HG03558 (cell line): ENCODE measurements around the gene SORBS2.
"Not testable (repeated sequence)": the region's sequence is repeated elsewhere in the genome, so short reads cannot be mapped to it uniquely, and the experiment has no call there.

Experiments used
- ATAC-seq: cut with Tn5 transposase; IDR thresholded peaks from one replicate; pipeline ENCODE4 v1.9.1; 2021; ENCODE audit warnings: moderate number of reproducible peaks; ENCODE audit not compliant: unreplicated experiment; ENCODE audit errors: extremely low read depth

Gene SORBS2

DNA sequence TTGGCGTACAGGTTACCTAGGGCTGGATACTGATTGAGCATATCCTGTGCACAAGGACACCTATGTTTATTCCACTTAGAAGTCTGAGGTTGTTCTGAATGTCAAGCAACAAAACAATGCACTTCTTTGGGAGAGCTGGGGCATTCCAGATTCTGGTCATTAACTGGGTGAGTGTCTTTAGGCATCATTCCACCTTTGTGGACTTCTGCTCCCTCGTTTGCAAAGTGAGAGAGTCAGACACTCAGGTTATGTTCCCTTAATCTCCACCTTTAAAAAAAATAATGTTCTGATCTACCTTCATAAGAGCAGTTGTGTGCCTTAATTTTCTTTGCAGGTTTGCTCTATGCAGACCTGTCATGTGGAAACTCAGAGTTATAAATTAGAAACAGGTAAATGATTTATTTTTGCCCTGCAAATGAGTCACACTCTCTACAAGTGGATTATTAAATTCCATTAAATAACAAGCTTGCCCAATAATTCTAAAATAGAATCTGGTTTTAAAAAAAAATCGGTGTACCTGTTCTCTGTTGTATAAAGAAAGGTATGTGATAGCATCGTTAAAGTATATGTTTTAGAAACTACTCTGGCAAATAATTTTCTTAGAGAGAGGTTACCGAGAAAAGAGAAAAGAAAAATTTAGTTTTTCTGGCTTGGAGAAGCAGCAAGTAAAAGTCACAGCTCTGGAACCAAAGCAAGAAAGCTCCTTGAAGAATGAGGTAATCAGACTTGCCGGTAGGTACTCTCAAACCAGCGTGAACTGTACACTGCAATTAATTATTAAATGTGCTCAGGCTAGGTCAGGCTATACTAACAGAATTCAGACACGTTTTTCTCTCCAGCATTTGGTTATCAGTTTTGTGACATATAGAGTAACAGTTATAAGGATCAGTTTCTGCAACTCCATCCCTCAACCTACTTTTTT, 93.2 kb downstream of the SORBS2 start:
- ATAC-seq: no peak

DNA sequence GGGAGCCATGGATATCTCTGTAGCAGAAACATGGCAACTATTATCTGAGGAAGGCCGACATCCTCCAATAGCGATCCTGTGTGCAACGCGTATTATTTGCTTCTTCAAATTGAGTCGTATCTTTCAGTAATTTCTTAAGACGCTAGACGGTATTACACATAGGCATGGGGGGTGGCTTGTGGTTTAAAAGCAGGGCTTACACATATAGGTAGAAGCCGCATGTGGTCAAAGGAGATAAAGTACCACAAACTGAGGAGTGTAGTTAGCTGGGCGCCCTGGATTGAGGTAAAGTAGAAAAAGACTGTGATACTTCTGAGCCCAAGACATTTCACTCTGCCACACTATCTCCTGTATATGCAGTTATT, 94.6 kb downstream of the SORBS2 start:
- ATAC-seq: no peak

DNA sequence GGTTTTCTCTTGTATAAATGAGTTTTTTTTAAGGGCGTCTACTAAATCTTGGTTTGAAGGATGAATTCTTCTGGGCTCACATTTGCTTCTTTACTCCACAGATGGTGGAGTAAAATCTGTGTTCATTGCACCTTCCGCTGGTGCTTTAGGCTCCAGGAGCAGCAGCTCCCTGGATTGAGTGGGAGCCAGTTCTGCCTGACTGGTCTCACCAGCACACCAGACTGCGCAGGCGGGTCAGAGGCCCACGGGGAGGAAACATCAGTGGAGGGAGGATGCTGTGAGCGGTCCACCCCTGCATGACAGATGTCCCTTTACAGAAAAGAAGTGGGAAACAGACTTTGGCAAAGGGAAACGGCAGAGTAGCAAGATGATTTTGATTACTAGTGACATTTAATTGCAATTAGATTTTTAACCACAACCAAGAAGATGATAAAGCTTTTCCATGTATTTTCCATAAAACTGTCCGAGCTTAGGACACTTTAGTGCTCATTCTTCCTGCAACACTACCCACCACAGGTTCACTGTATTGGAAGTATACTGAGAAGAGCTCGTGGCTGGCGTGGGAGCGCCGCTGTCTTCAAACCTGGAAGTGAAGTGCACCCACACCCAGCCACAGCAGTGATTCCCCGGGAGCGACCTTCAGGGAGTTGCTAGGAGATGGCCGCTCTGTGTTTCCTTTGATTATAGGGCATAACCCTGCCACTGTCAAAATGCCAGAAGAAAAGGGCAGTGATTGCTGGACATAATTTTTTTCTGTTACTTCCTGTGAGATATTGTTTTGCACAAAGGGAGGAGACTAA, 95.2 kb downstream of the SORBS2 start:
- ATAC-seq: no peak

DNA sequence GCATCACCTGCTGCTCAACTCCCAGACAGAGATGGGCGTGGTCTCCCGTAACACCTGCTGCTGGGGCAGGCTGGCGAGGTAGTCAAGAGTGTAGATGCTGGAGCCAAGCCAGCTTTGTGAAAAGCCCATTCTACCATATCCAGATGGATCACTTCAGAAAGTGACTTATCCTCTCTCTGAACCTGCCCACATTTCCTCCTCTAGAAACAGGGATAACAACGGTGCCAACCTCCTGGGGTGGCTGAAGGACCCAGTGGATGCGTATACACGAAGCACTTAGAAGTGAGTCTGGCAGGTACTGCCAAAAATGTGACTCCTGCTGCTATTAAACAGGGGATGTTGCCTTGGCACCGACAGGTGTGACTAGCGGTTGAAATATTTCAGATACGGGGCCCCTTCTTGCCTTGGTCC, 95.8 kb downstream of the SORBS2 start:
- ATAC-seq: no peak

DNA sequence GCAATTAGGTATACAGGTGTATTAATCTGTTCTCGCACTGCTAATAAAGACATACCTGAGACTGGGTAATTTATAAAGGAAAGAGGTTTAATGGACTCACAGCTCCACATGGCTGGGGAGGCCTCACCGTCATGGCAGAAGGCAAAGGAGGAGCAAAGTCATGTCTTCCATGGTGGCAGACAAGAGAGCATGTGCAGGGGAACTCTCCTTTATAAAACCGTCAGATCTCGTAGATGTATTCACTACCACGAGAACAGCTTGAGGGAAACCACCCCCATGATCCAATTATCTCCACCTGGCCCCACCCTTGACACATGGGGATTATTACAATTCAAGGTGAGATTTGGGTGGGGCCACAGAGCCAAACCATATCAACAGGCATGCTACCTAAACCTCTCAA, 97.5 kb downstream of the SORBS2 start:
- ATAC-seq: not testable (repeated sequence)

DNA sequence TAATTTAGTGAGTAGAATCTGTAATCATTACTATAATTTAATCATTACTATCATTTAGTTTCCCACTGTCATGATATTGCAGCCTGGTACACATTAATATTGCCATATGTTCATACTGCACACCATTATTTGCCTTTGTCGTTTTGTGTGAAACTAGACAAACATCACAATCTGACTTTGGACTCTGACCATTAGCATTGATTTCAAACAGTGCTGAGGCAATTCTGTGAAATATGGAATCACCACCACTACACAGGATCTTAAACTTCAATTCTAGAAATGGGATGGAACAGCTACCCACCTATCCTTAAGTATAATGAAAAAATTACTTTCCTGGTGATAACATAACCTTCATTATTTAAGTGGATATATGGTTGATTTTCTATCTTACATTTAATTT, 98.3 kb downstream of the SORBS2 start:
- no peak for ATAC-seq

DNA sequence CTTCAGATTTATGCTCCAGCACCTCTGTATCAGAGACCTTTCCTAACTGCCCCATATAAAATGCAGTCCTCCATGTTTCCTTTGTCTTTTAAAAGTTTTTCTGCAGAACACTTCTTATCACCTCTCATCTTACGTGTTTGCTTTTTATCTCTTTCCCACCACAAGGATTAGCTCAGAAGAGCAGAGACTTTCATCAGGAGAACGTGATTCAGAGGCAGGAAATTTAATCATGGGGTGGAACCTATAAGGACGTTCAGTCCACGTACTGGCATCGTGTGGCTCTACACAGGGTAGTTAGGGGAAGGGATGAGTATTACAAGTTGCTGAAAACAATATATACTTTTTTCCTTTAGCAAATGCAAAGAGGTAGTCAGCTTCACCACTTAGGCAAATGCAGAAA, 98.7 kb downstream of the SORBS2 start:
- no peak for ATAC-seq

DNA sequence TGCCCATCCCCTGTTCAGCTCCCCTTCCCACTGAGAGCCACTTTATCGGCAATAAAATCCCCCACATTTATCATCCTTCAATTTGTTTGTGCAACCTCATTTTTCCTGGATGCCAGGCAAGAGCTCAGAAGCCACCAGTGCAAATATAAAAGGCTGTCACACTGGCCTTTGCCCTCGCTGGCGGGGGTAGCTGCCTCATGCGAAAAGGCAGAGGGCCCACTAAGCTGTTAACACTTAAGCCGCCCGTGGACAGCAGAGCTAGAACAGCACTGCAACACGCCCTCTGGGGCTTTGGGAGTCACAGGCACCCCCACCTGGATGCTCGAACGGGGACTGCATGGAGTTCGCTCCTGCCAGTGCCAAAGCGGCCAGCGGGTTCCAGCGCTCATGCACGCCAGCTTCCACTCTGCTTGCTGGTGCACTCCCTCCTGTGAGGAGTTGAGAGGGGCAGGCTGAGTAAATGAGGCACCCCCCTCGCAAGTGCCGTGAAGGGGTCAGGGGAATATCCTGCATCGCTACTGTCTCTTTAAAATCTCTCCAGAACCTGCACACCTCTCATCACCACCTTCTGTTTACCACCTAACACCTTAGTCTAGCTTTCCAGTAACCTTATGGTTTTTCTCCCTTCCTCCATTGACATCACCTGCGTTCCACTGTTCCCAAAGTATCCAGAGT, 99.5 kb downstream of the SORBS2 start:
- ATAC-seq: no peak

DNA sequence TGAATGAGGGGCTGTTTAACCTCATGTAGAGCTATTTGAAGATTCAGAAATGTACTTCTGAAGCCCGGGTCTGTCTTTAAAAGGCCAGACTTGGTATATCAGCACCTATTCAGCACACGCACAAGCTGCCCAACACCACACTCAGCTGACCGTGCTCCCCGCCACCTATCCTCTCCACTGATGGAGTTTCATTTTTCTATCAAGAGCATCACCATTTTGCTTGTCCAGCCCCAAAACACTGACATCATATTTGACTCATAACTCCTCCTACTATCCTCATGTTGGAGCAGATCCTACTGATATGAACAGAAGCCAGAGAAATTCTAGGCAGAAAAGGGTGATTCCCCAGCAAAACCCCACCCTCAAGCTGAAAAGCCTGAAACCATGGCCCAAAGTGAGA, 100.3 kb downstream of the SORBS2 start:
- no peak for ATAC-seq

DNA sequence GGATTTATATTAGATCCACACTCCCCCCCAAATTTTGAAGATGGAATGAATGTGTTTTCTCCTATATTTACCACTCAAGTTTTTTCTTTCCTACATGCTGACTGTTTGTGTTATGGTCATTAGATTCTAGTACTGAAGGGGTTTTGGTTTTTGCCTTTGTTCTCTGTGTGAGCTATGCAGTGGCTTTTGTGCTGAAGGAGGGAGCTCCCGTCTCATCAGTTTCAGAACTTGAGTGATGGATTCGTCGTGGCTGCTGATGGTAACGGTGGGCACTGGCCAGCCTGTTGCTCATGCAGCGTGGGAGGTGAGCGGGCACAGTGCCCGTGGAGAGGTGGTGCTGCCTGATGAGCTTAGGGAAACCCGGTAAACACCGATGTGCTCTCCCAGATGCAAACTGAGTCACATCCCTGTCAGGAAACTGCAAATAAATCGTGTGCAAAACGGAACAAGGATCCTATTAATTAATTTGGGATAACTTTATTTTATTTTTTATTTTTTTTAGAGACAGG, 101.5 kb downstream of the SORBS2 start:
- ATAC-seq: no peak

DNA sequence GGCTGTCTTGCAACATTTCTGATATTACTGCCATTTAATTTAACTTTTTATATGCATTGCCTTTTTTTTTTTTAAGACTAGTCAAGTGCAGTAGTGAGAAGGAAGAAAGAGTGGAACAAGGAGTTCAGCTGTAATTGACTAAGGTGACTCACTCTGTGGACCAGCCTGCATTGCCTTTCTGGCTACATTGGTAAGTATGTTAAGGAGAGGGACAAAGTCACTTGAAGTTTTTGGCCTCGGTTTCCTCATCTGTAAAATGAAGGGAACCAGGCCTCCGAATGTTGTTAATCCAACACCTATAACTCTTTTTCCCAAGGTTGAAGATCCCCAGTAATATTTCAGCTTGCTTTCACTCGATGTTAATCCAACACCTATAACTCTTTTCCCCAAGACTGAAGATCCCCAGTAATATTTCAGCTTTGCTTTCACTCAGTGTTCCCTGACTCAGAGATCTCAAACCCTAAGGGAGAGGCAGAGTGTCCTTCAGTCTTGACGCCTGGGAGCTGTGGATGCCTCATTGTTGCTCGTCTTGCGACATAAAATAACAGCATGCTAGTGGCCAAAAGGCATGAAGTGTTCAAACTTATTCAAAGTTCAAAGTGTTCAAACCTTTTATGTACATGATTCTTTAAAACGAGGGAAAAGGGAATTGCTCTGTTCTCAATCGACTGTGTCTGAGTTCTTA, 102.0 kb downstream of the SORBS2 start:
- no peak for ATAC-seq

DNA sequence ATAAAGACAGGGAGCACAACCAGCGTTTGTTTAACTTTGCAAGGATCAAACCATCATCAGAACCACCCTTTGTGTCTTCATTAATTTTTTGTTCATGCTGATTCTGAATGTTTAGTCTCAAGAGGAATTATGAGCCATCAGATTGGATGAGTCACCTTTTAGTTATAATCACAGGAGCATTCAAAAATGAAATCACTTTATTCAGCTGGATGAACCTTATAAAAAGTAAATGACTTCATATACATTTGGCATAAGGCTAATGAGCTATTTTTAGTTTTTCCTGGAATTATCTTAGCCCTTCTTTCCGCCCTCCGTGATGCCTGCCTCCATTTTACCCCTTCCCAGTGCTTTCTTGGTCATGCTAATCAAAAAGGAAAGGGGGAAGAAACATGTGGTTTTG, 103.6 kb downstream of the SORBS2 start:
- no peak for ATAC-seq

DNA sequence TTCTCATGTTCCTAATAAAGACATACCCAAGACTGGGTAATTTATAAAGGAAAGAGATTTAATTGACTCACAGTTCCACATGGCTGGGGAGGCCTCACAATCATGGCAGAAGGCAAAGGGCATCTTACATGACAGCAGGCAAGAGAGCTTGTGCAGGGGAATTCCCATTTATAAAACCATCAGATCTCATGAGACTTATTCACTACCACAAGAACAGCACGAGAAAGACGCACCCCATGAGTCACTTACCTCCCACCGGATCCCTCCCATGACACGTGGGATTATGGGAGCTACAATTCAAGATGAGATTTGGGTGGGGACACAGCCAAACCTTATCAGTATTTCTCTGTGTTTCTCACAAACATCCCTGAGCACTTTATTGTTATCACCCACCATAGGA, 104.4 kb downstream of the SORBS2 start:
- ATAC-seq: not testable (repeated sequence)

DNA sequence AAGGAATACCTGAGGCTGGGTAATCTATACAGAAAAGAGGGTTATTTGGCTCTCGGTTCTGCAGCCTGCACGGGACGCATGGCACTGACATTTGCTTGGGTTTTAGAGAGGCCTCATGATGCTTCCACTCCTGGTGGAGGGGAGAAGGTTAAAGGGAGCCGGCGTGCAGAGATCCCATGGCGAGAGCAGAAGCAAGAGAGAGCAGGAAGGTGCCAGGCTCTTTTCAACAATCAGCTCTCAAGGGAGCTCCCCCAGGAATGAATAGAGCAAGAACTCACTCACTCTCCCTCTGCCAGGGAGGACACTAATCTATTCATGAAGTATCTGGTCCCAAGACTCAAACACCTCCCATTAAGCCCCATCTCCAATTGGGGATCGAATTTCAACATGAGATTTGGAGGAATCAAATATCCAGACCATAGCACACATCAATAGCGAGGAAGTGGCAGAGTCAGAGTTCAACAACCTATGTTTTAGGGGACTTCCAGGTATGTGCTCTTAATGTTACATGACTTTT, 109.8 kb downstream of the SORBS2 start:
- ATAC-seq: no peak

DNA sequence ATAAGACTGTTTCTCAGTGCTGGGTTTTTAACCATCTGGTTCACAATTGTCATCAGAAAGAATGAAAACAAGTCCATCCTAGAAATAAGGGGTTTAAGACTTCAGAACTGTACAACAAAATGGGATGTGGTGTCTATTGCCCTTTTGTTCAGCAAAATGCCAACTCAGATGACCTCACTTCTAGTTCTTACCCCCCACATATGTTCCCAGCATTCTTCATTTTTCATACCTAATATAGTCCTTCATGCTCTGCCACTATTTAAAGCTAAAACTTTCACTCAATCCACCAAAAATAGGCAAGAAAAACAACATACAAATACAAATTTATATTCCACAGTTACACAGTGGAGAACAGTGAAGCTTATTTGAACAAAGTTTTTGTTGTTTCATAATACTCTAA, 111.4 kb downstream of the SORBS2 start:
- no peak for ATAC-seq

DNA sequence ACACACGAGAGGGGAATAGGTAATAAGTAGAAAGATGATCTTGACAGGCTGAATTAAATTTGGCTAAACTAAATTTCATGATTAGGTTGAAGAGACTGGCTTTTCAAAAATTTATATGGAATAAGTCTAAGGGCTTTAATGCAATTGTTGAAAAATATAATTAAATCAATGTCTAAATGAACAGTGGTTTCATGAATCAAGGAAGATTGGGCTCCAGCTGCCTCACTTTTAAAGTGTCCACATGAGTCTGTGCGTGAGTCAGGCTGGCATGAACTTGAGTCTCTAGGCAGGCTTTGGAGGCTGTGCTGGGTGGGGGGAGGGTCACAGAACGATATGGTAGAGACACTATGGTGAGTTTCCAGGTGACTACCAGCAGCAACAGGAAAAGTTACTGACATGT, 111.9 kb downstream of the SORBS2 start:
- no peak for ATAC-seq

DNA sequence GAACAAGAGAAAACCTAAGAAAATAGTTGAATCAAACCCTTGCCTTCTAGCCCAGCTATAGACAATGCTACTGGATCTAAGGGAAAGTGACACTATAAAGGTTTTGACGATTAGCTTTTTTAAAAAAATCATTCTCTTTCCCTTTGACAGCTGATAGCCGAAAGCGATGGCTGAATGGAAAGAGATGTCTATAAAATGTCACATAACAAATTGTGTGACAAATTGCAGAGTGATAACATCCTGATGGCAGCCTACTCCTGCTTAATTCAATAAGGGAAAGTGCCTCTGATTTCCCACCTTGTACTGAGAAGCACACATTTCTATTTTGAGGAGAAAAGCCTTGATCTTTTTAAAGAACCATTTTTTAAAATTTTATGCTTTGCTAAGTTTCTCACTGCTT, 114.5 kb downstream of the SORBS2 start:
- no peak for ATAC-seq

DNA sequence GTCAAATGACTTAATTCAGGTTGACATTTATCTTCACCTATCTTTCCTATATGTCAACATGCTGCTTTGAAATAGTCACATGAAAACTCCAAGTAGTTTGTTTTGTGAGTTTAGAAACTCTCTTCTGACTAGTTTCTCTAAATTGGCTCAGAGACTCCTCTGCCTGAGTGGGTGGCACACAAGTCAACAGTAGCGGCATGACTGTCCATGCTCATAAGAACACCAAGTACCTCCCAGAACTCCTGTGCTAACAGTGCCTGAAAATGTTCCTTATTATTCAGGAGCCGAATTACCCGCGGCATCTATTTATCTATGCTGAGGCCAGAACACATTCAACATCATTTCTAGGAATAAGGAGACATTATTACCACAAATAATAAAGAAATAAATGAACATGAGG, 116.3 kb downstream of the SORBS2 start:
- ATAC-seq: no peak

DNA sequence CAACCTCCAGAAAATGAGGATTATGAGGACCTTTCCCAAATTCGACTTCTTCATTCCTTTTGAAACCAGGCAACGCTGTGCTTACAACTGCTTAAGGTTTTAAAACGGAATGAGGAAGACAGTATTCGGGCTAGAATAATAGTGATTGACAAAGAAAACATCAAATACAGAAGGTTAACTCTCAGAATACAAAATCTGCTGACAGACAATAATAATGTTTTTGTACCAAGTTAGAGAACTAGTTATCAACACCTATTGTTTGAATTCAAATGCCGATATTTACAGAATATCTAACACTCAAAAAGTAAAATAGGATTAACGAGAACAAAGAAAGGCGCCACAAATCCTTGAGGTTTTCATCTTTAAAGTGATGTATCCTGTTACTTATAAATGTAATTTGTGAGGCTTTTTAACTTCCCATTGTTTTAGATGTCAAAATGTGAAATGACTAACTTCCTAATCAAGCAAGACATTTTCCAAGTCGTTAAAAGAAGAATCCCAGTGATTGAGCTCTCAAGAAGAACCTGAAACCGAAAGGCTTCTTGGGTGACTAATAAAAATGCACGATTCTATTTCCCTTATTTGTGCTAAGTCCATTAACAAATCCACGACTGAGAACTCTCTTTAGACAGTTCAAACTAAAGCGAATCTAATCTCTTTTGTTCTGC, 118.3 kb downstream of the SORBS2 start:
- ATAC-seq: no peak
